Activated naive CD4-positive, alpha-beta T cell treated with anti-CD3 and anti-CD28 coated beads, Interleukin-2, amount 10 ng/mL, durations not matched to agents 7 days and 5 days (primary cell): Measurements from ENCODE around the gene UBAP1L.
"Not testable (repeated sequence)": the region's sequence is repeated elsewhere in the genome, so short reads cannot be mapped to it uniquely, and the experiment has no call there.

ENCODE experiments used
- CTCF ChIA-PET: fragments of 350-600 bp; sonication (Branson Sonifier 250); formaldehyde crosslinking; loops from one replicate; lab custom pipeline; 2021; ENCODE audit warnings: antibody characterized with exemption; lab: Charles Lee
- DNase-seq: peaks from one replicate; pipeline ENCODE4 v3.0.0-alpha.2; 2020
- H3K27ac Mint-ChIP-seq: one replicate; pipeline ENCODE4 v1.8.0; 2021; ENCODE audit warnings: mild to moderate bottlenecking, moderate library complexity, mixed read lengths
- H3K27me3 Mint-ChIP-seq: one replicate; pipeline ENCODE4 v1.8.0; 2021; ENCODE audit warnings: mild to moderate bottlenecking, mixed read lengths
- H3K36me3 Mint-ChIP-seq: one replicate; pipeline ENCODE4 v1.8.0; 2021; ENCODE audit warnings: mixed read lengths
- H3K4me1 Mint-ChIP-seq: one replicate; pipeline ENCODE4 v1.8.0; 2021; ENCODE audit warnings: mixed read lengths
- H3K4me3 Mint-ChIP-seq: one replicate; pipeline ENCODE4 v1.8.0; 2021; ENCODE audit warnings: mild to moderate bottlenecking, moderate library complexity, mixed read lengths
- H3K9me3 Mint-ChIP-seq: one replicate; pipeline ENCODE4 v1.8.0; 2021; ENCODE audit warnings: mixed read lengths

The UBAP1L gene

GRCh38 chr15:65095011-65095746, 19.8 kb downstream of the UBAP1L start:
- H3K27me3 Mint-ChIP-seq, result no peaks in the 10 kb centered on the region
- H3K36me3 Mint-ChIP-seq, result peaks cover 3% of the 10 kb centered on the region
- H3K4me1 Mint-ChIP-seq, result no peaks in the 10 kb centered on the region
- no peaks in the 10 kb centered on the region for H3K9me3 Mint-ChIP-seq
- CTCF ChIA-PET, result interaction anchor here (1.1 kb wide), 1 partner anchor 8 kb away, joined by 4 read pairs; no protein-coding TSS in a partner anchor
- H3K27ac Mint-ChIP-seq, result no peak overlapping the region
- no peak for DNase-seq
- no peak overlapping the region for H3K4me3 Mint-ChIP-seq

GRCh38 chr15:65094294-65094995, 20.6 kb downstream of the UBAP1L start:
- no peaks in the 10 kb centered on the region for H3K4me1 Mint-ChIP-seq
- H3K4me3 Mint-ChIP-seq, result no peak overlapping the region
- CTCF ChIA-PET, result no interaction called here
- H3K9me3 Mint-ChIP-seq, result no peaks in the 10 kb centered on the region
- DNase-seq, result no peak
- H3K27me3 Mint-ChIP-seq, result no peaks in the 10 kb centered on the region
- H3K27ac Mint-ChIP-seq, result no peak overlapping the region
- peaks cover 3% of the 10 kb centered on the region for H3K36me3 Mint-ChIP-seq

DNA sequence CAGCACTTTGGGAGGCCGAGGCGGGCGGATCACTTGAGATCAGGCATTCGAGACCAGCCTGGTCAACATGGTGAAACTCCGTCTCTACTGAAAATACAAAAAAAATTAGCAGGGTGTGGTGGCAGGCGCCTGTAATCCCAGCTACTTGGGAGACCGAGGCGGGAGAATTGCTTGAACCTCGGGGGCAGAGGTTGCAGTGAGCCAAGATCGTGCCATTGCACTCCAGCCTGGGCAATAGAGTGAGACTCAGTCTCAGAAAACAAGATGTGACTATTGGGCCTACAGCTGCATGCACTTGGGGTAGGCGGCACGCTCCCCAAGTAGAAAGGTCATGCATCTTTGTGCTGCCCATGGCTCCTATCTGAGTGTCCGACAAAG, 21.2 kb downstream of the UBAP1L start:
- H3K4me3 Mint-ChIP-seq, H3K4me1 Mint-ChIP-seq, H3K27me3 Mint-ChIP-seq, H3K27ac Mint-ChIP-seq, H3K36me3 Mint-ChIP-seq, H3K9me3 Mint-ChIP-seq, DNase-seq, CTCF ChIA-PET: not testable (repeated sequence)

- Mint-ChIP-seq H3K27ac (no peak overlapping the region), H3K9me3 (no peaks in the 10 kb centered on the region), H3K36me3 (no peaks in the 10 kb centered on the region), H3K27me3 (no peaks in the 10 kb centered on the region), H3K4me1 (no peaks in the 10 kb centered on the region), H3K4me3 (no peak overlapping the region)
- CTCF ChIA-PET, result no interaction called here
- DNase-seq, result no peak
Observed at GRCh38 chr15:65092911-65093792, 21.8 kb downstream of the UBAP1L start.

DNA sequence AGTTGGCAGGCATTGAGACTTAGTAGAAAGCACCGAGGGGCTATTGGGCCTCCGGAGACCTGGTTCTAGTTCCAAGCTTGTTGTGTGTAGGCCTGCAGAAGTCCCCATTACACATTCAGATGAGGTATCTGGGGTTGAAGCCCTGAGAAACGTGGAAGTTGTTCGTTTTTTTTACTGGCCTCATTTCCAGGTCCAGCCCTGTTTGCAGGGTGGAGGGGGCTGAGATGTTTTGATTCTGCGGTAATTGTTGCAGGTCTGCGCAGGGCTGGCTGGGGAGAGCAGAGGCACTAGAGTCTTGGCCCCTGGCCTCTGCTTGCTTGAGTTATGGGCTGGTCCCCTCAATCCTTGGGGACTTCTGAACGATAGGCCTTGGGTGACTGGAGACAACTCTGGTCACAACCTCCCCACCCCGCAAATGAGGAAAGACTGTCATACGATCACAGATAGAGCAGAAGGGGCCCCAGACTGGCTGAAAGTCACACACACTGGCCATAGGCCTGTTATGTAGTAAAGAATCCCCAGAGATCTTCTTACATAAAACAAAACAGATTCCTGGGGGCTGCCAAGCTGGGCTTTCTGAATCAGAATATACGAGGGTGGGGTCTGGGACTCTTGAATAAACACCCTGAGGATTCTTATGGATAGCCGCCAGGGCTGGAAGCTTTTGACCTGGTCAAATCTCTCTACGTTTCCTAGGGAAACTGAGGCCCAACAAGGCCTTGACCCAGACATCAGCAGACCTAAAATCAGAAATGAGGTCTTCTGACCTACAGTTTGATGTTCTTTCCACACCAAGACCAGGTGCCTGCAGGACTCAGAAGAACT, 22.8 kb downstream of the UBAP1L start:
- peaks cover 2% of the 10 kb centered on the region for H3K27me3 Mint-ChIP-seq
- CTCF ChIA-PET, result no interaction called here
- no peaks in the 10 kb centered on the region for H3K4me1 Mint-ChIP-seq
- DNase-seq, result no peak
- no peak overlapping the region for H3K4me3 Mint-ChIP-seq
- H3K27ac Mint-ChIP-seq, result no peak overlapping the region
- no peaks in the 10 kb centered on the region for H3K36me3 Mint-ChIP-seq
- H3K9me3 Mint-ChIP-seq, result no peaks in the 10 kb centered on the region

- H3K4me1 Mint-ChIP-seq, result no peaks in the 10 kb centered on the region
- DNase-seq, result no peak
- CTCF ChIA-PET, result interaction anchor here (1.0 kb wide), 1 partner anchor 11 kb away, joined by 3 read pairs; no protein-coding TSS in a partner anchor
- H3K27ac Mint-ChIP-seq, result no peak overlapping the region
- H3K9me3 Mint-ChIP-seq, result no peaks in the 10 kb centered on the region
- no peaks in the 10 kb centered on the region for H3K36me3 Mint-ChIP-seq
- peaks cover 24% of the 10 kb centered on the region for H3K27me3 Mint-ChIP-seq
- no peak overlapping the region for H3K4me3 Mint-ChIP-seq
Observed at GRCh38 chr15:65089206-65089824, 25.7 kb downstream of the UBAP1L start.

- DNase-seq, result no peak
- Mint-ChIP-seq H3K4me1 (no peaks in the 10 kb centered on the region), H3K27ac (no peak overlapping the region), H3K4me3 (no peak overlapping the region), H3K36me3 (no peaks in the 10 kb centered on the region), H3K9me3 (no peaks in the 10 kb centered on the region), H3K27me3 (peaks cover 31% of the 10 kb centered on the region)
- CTCF ChIA-PET, result interaction anchor here (1.2 kb wide), 1 partner anchor 360 kb away, joined by 3 read pairs; no protein-coding TSS in a partner anchor
Observed at GRCh38 chr15:65088643-65089021, 26.4 kb downstream of the UBAP1L start.

DNA sequence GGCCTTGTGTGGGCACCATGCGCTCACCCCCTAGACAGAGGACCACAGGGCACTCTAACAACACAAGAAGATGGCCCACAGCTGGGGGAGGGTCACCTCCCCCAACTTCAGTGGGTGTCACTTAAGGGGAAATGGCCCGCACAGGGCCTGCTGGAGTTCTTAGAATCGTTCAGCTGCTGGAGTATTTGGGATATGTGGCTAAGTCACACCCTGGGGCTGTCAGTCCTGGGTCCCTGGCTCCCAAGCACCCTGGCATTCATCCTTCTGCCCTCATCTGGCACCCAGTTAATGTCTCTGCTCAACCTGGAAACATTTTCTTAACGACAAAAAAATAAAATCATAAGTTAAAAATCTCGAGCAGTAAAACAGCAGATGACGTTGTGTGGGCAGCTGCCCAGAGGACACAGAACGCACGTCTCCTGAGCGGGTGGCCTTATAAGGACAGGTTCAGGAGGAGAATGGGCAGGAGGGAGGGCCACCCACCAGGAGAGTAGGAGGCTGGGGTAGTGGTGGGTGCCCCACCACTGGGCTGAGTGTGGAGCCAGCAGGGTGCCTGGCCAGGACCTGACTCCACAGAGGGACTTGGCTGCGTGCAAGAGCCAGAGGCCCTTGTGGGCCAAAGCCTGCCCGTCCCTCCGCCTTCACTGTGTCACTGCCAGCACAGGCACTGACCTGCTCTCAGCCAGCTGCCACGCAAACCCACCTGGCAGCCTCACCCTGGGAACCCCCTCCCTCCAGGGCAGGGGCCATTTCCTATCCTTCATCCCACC, 26.9 kb downstream of the UBAP1L start:
- peaks cover 1% of the 10 kb centered on the region for H3K4me1 Mint-ChIP-seq
- no peak overlapping the region for H3K4me3 Mint-ChIP-seq
- no peak overlapping the region for H3K27ac Mint-ChIP-seq
- no peaks in the 10 kb centered on the region for H3K36me3 Mint-ChIP-seq
- peaks cover 37% of the 10 kb centered on the region for H3K27me3 Mint-ChIP-seq
- no peak for DNase-seq
- H3K9me3 Mint-ChIP-seq, result no peaks in the 10 kb centered on the region
- CTCF ChIA-PET, result interaction anchor here (1.2 to 1.9 kb wide), 2 partner anchors 54 to 360 kb away, joined by 3 to 7 read pairs; no protein-coding TSS in a partner anchor

- Mint-ChIP-seq H3K27me3 (peaks cover 44% of the 10 kb centered on the region), H3K4me3 (no peak overlapping the region), H3K27ac (no peak overlapping the region), H3K36me3 (no peaks in the 10 kb centered on the region), H3K4me1 (peaks cover 8% of the 10 kb centered on the region), H3K9me3 (no peaks in the 10 kb centered on the region)
- no peak for DNase-seq
- CTCF ChIA-PET, result interaction anchor here (1.2 to 1.9 kb wide), 5 partner anchors 8 to 359 kb away, joined by 3 to 7 read pairs (median 4); no protein-coding TSS in a partner anchor
Observed at GRCh38 chr15:65087411-65087810, 27.6 kb downstream of the UBAP1L start.

GRCh38 chr15:65086680-65087111, 28.3 kb downstream of the UBAP1L start:
- Mint-ChIP-seq H3K4me3 (no peak overlapping the region), H3K27ac (no peak overlapping the region), H3K9me3 (no peaks in the 10 kb centered on the region), H3K36me3 (no peaks in the 10 kb centered on the region), H3K27me3 (peaks cover 51% of the 10 kb centered on the region), H3K4me1 (peaks cover 11% of the 10 kb centered on the region)
- CTCF ChIA-PET, result interaction anchor here (0.5 to 1.9 kb wide), 7 partner anchors 9 to 552 kb away, joined by 3 to 7 read pairs (median 4); no protein-coding TSS in a partner anchor
- no peak for DNase-seq

DNA sequence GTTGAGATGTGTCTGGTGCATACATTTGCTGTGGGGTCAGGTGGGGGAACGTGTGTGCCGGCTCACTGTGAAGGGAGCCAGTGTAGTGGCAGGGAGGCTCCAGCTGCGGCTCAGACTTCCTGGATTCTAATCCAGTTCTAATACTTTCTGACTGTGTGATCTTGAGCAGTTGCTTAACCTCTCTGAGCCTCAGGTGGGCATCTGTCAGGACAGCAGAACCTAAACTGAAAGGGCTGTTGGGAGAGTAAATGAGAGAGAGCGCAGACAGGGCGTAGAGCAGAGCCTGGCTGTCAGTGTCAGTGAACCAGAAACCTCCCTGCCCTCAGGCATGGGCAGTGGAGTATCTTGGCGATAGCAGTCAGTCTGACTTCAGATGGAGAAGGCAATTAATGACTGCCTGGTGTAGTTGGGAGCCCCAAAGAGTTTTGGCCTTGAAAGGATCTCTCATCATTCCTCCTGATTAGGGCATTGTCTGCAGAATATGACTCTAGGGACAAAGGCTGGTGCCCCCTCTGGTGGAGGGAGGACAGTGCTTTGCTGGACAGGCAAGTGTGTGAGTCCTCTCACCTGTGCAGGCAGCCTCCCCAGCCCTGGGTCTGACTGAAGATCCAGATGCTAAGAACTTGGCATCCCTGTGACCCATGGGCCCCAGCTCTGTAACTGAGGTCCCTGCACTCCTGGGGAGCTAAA, 28.9 kb downstream of the UBAP1L start:
- DNase-seq, result peak; percentile 45
- CTCF ChIA-PET, result interaction anchor here (0.5 to 1.9 kb wide), 8 partner anchors 9 to 553 kb away, joined by 3 to 7 read pairs (median 4); no protein-coding TSS in a partner anchor
- no peaks in the 10 kb centered on the region for H3K36me3 Mint-ChIP-seq
- H3K4me1 Mint-ChIP-seq, result peaks cover 11% of the 10 kb centered on the region
- H3K27me3 Mint-ChIP-seq, result peaks cover 56% of the 10 kb centered on the region
- no peaks in the 10 kb centered on the region for H3K9me3 Mint-ChIP-seq
- no peak overlapping the region for H3K4me3 Mint-ChIP-seq
- H3K27ac Mint-ChIP-seq, result no peak overlapping the region

GRCh38 chr15:65085207-65085753, 29.7 kb downstream of the UBAP1L start:
- no peak overlapping the region for H3K4me3 Mint-ChIP-seq
- CTCF ChIA-PET, result interaction anchor here (1.3 to 1.4 kb wide), 2 partner anchors 15 to 31 kb away, joined by 4 to 5 read pairs; no protein-coding TSS in a partner anchor
- no peak overlapping the region for H3K27ac Mint-ChIP-seq
- H3K4me1 Mint-ChIP-seq, result peaks cover 11% of the 10 kb centered on the region
- H3K36me3 Mint-ChIP-seq, result no peaks in the 10 kb centered on the region
- no peaks in the 10 kb centered on the region for H3K9me3 Mint-ChIP-seq
- DNase-seq, result no peak
- H3K27me3 Mint-ChIP-seq, result peaks cover 60% of the 10 kb centered on the region
